NT2/D1 (cell line): ENCODE data around the gene NAP1L3.

ENCODE experiments used
- SUZ12 ChIP-seq: IDR thresholded peaks from 2 replicates; pipeline ENCODE4 v1.6.1; 2011; ENCODE audit not compliant: insufficient read length, insufficient read depth; ENCODE audit errors: extremely low read depth
- ZNF274 ChIP-seq: IDR thresholded peaks from 2 replicates; pipeline ENCODE4 v1.6.1; 2011; ENCODE audit warnings: mild to moderate bottlenecking, low read depth, low read length

- TF ChIP-seq ZNF274 (no peak), SUZ12 (no peak)
Observed at GRCh38 chrX:93673056-93673868, at the start of gene NAP1L3.
